Endometrium (tissue), 2 donors: ENCODE data around the gene NAA10.

Experiments
- FAIRE-seq: peaks from 2 replicates; lab custom pipeline; 2012; peaks lifted over from hg19 to GRCh38; lab: Jason Lieb, UNC
- donor health status: control.
- donor health status: control.

The NAA10 gene

DNA sequence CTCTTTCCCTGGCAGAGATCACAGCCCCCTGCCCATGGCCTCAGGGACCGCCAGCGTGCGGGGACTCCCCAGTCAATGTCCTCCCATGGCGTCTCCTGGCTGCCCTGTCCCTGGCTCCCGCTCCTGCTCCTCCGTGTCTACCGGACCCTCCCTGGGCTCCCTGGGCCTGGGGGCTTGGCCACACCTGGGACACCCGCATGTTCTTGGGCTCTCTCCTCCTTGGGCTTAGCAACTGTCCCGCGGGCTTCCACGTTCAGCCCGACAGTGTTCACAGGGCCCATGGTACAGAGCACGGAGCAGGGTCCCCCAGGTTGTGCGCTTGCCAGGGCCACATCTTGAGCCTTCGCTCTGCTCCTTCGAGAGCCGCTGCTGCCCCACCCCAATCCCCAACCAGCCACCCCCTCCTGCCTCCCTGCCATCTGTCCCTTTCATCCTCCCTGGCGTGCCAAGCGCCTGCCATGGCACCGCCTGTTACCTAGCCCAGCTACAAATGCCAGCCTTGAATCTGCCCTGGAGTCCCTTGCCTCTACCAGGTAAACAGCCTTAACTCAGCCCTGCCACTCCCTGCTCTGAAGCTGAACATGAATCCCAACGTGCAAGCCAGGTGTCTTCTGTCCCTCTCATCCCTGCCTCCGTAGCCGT lies 26.5 kb downstream of the NAA10 start:
- FAIRE-seq = no peak

DNA sequence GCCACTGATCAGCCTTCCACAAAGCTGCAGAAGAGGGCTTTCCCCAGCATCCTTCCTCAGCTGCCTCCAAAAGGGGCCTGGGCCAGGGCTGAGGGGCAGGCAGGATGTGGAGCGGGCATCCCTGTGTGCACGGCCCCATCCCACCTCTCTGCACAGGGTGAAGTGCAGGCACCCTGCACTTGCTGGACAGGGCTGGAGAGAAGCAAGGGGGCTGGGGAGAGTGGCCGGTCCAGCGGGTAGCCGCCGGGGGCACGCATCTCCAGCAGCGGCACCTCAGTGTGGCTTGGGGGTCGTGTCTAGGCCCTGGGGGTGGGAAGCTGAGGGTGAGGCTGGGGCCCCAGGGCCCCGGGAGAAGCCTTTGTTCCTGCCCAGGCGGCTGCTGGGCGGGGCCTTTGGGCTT lies 27.4 kb downstream of the NAA10 start:
- no peak for FAIRE-seq

DNA sequence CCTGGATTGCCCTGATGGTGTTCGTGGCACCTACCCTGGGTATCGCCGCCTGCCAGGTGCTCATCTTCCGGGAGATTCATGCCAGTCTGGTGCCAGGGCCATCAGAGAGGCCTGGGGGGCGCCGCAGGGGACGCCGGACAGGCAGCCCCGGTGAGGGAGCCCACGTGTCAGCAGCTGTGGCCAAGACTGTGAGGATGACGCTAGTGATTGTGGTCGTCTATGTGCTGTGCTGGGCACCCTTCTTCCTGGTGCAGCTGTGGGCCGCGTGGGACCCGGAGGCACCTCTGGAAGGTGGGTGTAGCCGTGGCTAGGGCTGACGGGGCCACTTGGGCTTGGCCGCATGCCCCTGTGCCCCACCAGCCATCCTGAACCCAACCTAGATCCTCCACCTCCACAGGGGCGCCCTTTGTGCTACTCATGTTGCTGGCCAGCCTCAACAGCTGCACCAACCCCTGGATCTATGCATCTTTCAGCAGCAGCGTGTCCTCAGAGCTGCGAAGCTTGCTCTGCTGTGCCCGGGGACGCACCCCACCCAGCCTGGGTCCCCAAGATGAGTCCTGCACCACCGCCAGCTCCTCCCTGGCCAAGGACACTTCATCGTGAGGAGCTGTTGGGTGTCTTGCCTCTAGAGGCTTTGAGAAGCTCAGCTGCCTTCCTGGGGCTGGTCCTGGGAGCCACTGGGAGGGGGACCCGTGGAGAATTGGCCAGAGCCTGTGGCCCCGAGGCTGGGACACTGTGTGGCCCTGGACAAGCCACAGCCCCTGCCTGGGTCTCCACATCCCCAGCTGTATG lies 28.5 kb downstream of the NAA10 start:
- no peak for FAIRE-seq

DNA sequence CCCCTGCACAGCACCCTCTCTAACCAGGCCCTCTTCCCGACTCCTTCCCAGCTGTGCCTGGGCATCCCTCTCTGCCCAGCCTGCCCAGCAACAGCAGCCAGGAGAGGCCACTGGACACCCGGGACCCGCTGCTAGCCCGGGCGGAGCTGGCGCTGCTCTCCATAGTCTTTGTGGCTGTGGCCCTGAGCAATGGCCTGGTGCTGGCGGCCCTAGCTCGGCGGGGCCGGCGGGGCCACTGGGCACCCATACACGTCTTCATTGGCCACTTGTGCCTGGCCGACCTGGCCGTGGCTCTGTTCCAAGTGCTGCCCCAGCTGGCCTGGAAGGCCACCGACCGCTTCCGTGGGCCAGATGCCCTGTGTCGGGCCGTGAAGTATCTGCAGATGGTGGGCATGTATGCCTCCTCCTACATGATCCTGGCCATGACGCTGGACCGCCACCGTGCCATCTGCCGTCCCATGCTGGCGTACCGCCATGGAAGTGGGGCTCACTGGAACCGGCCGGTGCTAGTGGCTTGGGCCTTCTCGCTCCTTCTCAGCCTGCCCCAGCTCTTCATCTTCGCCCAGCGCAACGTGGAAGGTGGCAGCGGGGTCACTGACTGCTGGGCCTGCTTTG lies 29.2 kb downstream of the NAA10 start:
- no peak for FAIRE-seq

DNA sequence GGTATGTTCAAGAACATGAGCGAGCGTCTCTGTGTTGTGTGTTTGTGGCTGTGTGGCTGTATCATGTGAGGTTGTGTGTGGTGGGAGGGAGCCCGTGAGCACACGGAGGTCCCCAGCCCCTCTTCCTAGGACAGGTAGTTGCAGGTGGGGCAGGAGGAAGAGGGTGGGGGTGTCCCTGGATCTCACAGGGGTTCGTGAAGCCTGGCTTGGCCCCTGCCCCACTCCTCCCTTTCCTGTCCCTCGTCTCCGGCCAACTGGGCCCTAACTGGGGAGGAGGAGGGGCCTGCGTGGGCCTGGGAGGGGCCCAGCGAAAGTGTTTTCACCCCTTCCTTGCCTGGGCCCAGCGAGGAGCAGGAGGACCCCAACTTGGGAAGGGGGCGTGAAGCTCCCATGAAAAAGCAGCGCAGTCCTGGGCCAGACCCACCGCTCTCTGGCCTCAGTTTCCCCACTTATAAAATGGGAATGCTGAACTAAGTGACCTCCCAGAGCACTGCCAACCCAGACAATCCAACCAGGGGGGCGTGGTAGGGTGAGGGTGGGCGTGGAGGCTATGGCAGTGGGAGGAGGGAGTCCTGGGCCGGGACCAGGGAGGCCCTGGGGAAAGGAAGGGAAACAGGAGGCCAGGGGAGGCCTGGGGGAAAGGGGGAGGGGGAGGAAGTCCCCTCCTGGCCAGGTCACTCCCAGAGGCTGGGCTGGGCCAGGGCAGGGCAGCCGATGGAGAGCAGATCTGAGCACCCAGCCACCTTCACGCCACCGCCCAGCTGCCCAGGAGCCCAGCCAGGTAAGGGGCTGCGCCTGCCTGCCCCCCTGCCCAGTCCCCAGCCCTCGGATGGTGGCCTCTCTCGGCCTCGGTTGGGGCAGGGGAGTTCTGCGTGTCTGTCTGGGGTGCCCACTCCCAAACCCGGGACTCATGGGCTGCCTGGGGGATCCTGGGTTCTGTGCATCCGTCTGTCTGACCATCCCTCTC lies 30.6 kb downstream of the NAA10 start, which contains the start of gene AVPR2:
Gene AVPR2 (plus strand): TSS at position 683 of the 967 bp plus-strand sequence. CDS start 473 bp downstream, outside the sequence.
- no peak for FAIRE-seq

DNA sequence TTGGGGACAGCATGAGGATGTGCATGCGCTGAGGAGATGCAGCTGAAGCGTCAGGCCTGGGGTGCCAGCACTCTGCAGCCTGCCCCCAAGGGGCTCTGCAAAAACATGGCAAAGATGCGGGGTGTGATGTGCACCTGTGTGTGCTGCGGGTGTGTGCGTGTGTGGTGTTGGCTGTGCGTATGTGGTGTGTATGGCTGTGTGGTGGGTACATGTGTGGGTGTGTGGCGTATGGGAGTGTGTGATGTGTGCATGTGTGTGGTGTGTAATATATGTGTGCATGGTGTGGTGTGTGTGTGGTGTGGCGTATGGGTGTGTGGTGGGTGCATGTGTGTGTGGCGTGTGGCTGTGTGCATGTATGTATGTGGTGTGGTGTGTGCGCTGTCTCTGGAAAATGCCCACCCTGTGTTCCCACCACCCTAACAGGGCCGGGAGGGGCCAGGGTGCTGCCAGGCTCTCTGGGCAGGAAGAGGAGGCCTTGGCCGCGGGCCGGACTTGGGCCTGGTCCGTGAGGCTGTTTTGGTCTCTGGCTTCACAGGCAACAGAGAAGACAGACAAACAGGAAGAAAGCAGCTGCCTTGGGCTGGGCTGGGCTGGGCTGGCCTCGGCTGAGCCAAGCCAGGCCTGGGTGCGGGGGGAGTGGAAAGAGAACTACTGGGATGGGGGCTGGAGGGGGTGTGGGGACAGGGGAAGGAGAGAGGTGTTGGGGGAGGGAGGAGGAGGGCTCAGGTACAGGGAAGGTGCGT lies 31.4 kb downstream of the NAA10 start:
- FAIRE-seq = no peak

DNA sequence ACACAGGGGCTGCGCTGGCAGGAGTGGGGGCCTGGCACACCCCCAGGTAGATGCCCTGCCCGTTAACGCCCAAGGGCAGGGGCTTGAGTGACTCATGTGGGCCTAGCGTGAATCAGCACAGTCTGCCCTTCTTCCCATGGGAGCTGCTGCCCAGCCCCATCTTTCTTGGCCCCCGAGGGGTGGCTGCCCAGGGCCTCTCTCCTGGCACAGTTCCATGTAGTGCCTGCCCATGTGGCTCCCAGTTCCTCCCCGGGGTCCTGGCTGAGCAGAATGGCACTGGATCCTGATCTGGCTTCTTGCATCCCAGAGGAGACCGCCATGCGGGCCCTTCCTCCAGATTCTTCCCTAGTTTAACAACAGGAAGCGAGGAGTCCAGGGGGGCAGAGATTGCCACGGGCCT lies 32.5 kb downstream of the NAA10 start:
- no peak for FAIRE-seq

DNA sequence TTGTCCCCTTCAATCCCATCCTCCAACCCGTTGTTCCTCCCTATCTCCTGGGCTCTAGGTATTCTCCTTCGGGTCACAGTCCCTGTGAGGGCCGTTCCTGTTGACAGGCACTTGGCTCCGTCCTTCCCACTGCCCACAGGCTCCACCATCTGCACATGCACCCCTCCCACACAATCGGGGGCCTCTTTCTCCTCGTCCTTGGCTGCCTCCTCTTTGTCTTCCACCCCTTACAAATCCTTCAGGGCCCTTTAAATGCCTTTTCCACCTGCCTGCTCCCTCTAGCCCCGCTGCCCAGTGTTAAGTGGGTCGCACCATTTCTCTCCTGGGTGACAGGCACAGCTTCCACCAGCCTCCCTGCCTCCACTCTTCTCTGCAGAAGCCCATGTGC lies 33.1 kb downstream of the NAA10 start:
- FAIRE-seq = no peak

DNA sequence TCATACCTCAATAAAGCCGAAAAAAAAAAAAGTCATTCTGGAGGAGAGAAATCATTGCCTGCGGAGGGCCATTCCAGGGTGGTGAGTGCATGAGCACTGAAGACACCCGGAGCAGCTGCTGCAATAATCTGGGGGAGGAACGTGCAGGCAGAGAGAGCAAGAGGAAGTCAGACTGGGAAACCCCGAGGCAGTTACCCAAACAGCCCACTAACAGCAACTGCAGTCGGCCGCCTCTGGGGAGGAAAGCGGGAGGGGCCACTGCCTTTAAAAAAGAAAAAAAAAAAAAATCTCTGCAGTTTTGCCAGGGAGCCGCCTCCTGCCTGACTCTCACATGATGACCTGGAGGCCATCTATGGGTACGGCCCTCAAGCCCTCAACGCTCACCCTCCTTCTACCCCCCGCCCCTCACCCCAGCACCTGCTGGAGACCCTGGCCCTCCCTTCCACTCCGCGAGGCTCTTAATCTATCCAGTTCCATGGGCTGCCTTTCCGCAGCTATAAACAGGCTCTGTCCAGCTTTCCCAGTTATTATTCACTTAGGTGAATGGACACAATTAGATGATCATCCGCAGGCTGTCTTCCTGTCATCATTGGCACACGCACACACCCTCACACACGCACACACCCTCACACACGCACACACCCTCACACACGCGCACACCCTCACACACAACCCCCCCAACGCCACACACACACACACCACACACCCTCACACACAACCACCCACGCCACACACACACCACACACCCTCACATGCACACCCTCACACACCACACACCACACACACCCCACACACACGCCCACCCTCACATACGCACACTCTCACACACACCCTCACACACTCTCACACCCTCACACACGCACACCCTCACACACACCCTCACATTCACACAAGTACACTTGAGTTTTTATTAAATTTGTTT lies 33.7 kb downstream of the NAA10 start:
- FAIRE-seq = no peak

DNA sequence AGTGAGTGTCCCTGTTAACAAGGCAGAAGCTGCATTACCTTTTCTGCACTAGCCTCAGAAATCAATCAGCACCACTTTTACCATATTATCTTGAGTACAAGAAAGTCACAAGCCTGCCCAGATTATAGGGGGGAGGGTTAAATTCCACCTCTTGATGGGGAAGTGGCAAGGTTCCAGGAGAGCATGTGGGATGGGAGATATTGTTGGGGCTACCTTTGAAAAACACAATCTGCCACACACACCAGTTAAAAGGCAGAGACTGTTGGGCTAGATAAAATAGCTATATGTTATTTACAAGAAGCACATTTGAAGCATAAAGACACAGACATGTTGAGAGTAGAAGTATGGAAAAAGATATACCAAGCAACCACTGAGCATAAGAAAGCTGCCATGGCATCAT lies 36.9 kb downstream of the NAA10 start:
- no peak for FAIRE-seq

DNA sequence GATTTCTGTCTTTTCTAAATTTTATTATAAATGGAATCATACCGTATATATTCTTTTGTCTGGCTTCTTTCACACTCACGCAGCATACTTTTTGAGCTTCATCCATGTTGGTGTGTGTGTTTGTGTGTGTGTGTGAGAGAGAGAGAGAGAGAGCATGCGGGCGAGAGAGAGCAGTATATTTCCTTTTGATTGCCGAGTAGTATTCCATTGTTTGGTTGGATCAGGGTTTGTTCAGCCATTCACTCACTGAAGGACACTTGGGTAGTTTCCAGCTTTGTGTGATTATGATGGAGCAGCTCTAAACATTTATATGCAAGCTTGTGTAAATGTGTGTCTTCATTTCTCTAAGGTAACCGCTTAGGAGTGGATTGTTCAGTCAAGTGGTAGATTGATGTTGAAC lies 45.7 kb downstream of the NAA10 start:
- no peak for FAIRE-seq

DNA sequence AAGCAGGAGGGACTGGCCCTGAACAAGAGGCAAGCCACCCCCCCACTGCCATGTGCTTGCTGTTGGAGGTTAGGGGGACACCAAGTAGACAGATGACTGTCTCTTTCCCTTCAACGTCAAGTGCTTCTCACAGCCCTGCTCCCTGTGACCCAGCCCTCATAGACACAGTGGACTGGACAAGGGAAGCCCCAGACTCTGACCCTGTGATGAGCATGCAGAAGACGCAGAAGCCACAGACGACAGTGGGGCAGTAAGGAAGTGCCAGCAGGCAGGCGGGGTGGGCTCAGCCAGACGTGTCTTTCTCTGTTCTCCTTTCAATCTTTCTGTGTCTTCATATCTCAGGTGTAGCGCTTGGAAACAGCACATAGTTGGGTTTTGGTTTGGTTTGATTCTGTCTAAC lies 46.5 kb downstream of the NAA10 start:
- FAIRE-seq = no peak

DNA sequence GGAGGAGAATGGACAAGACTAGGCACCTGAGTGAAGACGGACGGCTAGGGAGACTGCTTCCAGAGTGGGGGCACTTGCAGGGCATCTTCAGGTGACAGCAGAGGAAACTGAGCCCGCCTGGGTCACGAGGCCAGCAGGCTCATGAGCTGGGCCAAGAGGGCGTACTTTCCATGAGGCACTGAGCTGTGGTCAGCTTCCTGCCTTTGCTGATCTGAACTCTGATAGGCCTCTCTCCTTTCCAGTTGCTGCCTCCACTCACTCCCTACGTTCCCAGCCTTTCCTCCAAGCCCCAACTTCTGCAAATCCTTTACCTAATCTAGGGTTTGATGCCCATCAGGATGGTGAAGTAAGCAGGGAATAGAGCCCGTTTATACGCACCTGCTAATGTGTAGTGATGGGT lies 47.5 kb downstream of the NAA10 start:
- no peak for FAIRE-seq

DNA sequence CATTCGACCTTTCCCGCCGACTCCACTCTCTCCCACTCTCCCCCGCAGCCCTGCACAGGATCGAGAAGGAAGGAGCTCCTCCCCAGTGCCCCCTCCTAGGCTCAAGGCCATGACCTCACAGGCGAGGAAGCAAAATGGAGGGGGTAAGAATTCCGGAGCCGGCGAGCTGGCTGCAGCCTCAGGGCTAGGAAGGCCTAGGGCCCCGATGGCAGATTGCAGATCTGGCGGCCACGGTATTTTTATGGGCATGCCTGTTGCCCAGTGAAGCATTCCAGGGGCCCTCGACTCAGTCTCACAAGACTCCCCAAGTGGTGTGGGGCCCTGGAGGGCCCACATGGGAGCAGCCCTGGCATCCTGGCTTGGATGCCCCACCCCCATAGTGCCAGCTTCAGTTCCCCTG lies 47.9 kb downstream of the NAA10 start:
- no peak for FAIRE-seq

DNA sequence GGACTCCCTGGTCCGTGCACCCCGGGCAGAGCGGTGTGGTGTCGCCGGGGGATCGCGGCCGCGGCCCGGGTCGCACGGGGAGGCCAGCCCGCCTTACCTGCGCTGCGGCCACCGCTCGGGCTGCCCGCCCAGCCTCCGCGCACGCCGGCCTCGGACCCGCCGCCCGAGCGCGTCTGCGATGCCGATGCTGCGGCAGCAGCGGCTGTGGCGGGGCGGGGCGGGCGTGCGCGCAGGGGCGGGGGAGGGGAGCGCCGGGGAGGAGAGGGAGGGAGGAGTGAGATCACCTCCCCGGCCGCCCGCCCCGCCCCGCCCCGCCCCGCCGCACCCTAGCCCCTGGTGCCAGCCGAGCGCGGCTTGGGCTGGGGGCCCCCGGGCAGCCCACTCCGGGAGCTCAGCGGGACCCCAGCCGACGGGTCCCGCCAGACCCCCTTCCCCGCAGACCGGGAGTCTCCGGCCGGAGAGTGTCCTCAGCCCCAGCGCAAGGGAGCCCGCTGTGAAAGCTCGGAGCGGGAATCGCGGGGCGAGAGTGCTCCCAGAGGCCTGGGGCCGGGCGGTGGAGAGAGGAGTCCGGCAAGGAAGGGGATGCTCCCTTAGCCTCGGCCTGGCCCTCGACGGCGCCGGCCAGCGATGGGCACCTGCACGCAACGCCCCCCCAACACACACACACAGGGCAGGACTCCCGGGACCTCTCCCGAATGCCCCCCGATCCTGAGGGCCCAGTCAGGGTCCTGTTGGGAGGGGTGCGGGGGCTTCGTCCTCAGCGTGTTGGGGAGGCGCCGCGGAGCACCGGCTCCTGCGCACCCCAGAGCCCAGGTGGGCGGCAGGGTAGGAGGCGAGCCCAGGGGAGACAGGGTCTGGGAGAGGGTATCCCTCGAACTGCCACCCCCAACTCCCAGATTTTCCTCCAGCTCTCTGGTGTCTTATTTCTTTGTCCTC lies 48.6 kb downstream of the NAA10 start, which contains the start of gene L1CAM:
Gene L1CAM (minus strand): TSS at position 206 of the 936 bp plus-strand sequence. CDS start 10,337 bp downstream, outside the sequence.
- FAIRE-seq = no peak

DNA sequence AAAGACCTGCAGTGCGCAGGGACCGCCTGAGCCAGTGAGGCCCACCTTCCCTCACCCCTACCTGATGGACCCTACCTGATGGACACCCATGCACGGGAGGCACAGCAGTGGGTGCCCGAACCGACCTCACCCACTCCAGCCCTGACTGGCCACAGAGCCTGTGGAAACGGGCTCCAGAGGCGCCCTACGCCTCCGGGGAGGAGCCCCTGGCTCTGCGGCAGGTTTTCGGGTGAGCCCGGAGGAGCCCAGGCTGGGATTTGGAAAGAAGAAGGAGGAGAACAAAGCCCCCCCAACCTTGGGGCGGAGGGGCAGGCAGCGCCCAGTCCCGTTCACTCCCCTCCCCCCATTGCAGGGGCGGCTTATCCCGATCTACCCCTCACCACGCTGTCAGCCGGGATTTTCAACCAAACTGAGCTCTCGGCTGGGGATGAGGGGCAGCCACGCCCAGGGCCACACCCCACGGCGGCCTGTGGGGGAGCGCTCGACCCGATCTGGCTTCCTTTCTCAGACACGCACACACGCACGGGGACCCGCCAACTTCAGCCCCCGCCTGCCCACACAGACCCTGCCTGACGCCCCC lies 49.5 kb downstream of the NAA10 start:
- FAIRE-seq = no peak

DNA sequence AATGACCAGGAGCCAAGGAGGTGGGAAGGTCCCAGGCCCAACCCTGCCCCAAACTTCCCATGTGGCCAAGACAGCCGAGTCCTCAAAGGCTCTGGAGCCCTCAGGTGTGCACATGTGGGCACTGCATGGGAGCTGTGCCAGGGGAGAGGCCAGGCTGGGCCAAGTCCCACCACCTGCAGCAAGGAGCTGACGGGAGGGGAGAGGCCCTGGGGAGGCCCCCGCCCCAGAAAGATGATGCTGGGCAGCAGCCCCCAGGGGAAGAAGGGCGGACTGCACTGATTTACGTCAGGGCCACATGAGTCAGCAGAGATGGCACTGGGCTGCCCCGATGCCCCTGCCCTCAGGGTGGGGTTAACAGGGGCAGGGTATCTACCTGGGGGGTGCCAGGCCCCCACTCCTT lies 50.2 kb downstream of the NAA10 start:
- no peak for FAIRE-seq

DNA sequence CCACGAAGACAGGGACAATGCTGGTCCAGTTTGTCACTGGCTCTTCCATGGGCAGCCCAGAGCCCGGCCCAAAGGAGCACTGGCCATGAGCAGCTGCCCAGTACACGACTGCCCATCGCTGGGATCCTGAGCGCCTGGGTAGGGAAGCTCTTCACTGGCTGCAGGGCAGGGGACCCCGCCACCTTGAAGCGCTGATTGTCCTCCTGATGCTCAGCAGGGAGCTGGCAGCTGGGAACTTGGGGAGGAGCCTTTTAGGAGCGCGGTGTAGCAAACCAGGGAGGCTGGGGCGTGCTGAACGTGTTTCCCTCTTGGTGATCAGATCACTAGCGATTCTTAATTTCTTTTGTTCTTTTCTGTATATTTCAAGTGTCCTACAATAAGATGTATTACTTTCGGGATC lies 50.7 kb downstream of the NAA10 start:
- FAIRE-seq = no peak
